Keratinocyte (primary cell): ENCODE results near the gene DNAH17.

Source experiments
- EZH2 ChIP-seq: IDR thresholded peaks from one replicate; pipeline ENCODE4 v1.6.1; 2012; ENCODE audit warnings: inconsistent platforms, mild to moderate bottlenecking, low read length, moderate library complexity
- TF ChIP-seq, protein P1 (sequence below), 3 experiments: IDR thresholded peaks in 1 of 3; conservative IDR thresholded peaks in 1 of 3; optimal IDR thresholded peaks in 1 of 3; 2 replicates in 2 of 3; 3 replicates in 1 of 3; pipeline versions ENCODE3 to v1.5.1; 2011; ENCODE audit warnings: low read length in 3 of 3, mild to moderate bottlenecking in 3 of 3, moderate library complexity in 2 of 3, control low read depth in 1 of 3, inconsistent platforms in 1 of 3; ENCODE audit not compliant: insufficient read depth in 2 of 3; ENCODE audit errors: extremely low read depth in 1 of 3

DNA sequence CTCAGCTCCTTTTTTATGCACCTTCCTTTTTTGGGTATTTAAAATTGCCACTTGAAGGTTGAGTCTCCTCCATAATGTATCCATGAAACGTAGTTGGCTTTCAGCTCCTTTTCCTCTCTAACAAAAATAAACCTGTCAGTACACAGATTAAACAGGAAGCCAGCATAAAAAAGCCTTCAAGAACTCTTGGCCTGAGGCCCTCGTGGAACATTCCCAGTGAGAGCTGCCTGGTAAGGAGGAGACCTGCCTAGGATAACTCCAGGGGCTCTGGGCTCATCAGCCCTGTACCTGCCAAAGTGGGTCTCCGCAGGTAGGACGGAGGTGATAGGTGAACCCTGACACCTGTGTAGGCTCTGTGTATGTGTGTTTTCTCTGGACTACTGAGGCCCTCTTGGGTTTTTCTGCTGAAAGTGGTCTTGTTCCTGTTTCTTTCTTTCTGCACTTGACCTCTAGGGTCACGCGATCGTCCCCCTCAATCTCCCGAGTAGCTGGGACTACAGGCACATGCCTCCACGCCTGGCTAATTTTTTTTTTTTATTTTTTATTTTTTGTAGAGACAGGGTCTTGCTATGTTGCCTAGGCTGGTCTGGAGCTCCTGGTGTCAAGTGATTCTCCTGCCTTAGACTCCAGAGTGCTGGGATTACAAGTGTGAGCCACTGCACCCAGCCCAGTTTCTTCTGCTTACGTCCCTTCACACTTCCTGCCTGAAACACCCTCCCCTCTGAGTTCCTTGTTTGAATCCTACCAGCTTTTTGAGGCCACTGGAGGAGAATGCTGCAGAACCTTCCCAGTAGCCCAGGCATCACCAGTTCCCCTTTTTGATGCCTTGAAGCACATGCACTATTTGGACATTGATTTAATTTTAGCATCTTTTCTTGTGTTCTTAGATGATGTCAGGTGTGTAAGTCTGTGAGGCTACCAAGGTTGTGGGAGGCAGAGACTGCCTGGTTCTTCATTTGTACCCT, 188.9 kb downstream of the DNAH17 start:
- TF ChIP-seq EZH2 = no peak
- TF ChIP-seq, protein P1, sequence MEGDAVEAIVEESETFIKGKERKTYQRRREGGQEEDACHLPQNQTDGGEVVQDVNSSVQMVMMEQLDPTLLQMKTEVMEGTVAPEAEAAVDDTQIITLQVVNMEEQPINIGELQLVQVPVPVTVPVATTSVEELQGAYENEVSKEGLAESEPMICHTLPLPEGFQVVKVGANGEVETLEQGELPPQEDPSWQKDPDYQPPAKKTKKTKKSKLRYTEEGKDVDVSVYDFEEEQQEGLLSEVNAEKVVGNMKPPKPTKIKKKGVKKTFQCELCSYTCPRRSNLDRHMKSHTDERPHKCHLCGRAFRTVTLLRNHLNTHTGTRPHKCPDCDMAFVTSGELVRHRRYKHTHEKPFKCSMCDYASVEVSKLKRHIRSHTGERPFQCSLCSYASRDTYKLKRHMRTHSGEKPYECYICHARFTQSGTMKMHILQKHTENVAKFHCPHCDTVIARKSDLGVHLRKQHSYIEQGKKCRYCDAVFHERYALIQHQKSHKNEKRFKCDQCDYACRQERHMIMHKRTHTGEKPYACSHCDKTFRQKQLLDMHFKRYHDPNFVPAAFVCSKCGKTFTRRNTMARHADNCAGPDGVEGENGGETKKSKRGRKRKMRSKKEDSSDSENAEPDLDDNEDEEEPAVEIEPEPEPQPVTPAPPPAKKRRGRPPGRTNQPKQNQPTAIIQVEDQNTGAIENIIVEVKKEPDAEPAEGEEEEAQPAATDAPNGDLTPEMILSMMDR (optimal IDR thresholded peaks at IDR 0.05 in 1 of 3, IDR thresholded peaks at IDR 0.05 in 1 of 3, conservative IDR thresholded peaks at IDR 0.05 in 1 of 3; ENCODE audit: extremely low read depth in 1 of 3, insufficient read depth in 2 of 3, low read length in 3 of 3) = no peak
